ENCODE data around the gene WDSUB1.

The WDSUB1 gene

DNA sequence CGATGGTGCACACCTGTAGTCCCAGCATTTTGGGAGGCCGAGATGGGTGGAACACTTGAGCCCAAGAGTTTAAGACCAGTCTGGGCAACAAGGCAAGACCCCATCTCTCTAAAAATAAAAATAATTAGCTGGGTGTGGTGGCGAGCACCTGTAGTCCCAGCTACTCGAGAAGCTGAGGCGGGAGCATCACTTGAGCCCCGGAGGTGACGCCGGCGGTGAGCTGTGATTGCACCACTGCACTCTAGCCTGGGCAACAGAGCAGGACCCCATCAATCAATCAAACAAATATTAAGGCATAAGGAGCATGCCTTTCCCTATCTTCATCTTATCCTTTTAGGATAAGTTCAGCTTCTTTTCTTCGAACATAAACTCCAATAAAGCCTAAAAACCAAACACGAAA lies 1.1 kb downstream of the WDSUB1 start:
- H3K9me3 Mint-ChIP-seq, result no peaks in the 10 kb centered on the region
- H3K27ac Mint-ChIP-seq, result peak overlapping the region; percentile 91

GRCh38 chr2:159283529-159283928 lies 3.0 kb downstream of the WDSUB1 start:
- Mint-ChIP-seq H3K4me3 (no peak overlapping the region), H3K36me3 (ENCODE audit: low read depth) (peaks cover 27% of the 10 kb centered on the region), H3K27ac (no peak overlapping the region), H3K27me3 (no peaks in the 10 kb centered on the region), H3K9me3 (no peaks in the 10 kb centered on the region), H3K4me1 (ENCODE audit: low read depth) (peaks cover 21% of the 10 kb centered on the region)
- intact Hi-C loops (cut with micrococcal nuclease), result no loop called here

More for the DNA sequence above, 1.1 kb downstream of the WDSUB1 start:
- intact Hi-C loops (cut with micrococcal nuclease), result no loop called here
- Mint-ChIP-seq H3K27me3 (no peaks in the 10 kb centered on the region), H3K4me3 (peak overlapping the region; percentile 83), H3K36me3 (ENCODE audit: low read depth) (peaks cover 24% of the 10 kb centered on the region), H3K4me1 (ENCODE audit: low read depth) (peaks cover 26% of the 10 kb centered on the region)

- H3K4me3 Mint-ChIP-seq, result no peak overlapping the region
- peaks cover 13% of the 10 kb centered on the region for H3K4me1 Mint-ChIP-seq (ENCODE audit: low read depth)
- intact Hi-C loops (cut with micrococcal nuclease), result no loop called here
- no peaks in the 10 kb centered on the region for H3K27me3 Mint-ChIP-seq
- H3K9me3 Mint-ChIP-seq, result no peaks in the 10 kb centered on the region
- H3K36me3 Mint-ChIP-seq (ENCODE audit: low read depth), result peaks cover 26% of the 10 kb centered on the region
- H3K27ac Mint-ChIP-seq, result no peak overlapping the region
These were observed 5.5 kb downstream of the WDSUB1 start for GRCh38 chr2:159281002-159281401.

GRCh38 chr2:159279700-159280099 lies 6.8 kb downstream of the WDSUB1 start:
- Mint-ChIP-seq H3K36me3 (ENCODE audit: low read depth) (peaks cover 31% of the 10 kb centered on the region), H3K9me3 (no peaks in the 10 kb centered on the region), H3K27ac (no peak overlapping the region), H3K4me3 (no peak overlapping the region), H3K4me1 (ENCODE audit: low read depth) (peaks cover 3% of the 10 kb centered on the region), H3K27me3 (no peaks in the 10 kb centered on the region)
- intact Hi-C loops (cut with micrococcal nuclease), result no loop called here

- intact Hi-C loops (cut with micrococcal nuclease), result no loop called here
- peaks cover 46% of the 10 kb centered on the region for H3K36me3 Mint-ChIP-seq (ENCODE audit: low read depth)
- H3K9me3 Mint-ChIP-seq, result no peaks in the 10 kb centered on the region
- no peaks in the 10 kb centered on the region for H3K27me3 Mint-ChIP-seq
- H3K4me3 Mint-ChIP-seq, result no peak overlapping the region
- H3K4me1 Mint-ChIP-seq (ENCODE audit: low read depth), result no peaks in the 10 kb centered on the region
- H3K27ac Mint-ChIP-seq, result no peak overlapping the region
These were observed 11.4 kb downstream of the WDSUB1 start for GRCh38 chr2:159275111-159275510.

- Mint-ChIP-seq H3K9me3 (no peaks in the 10 kb centered on the region), H3K4me3 (no peak overlapping the region), H3K27ac (no peak overlapping the region), H3K36me3 (ENCODE audit: low read depth) (peaks cover 61% of the 10 kb centered on the region), H3K4me1 (ENCODE audit: low read depth) (peaks cover 6% of the 10 kb centered on the region), H3K27me3 (no peaks in the 10 kb centered on the region)
- intact Hi-C loops (cut with micrococcal nuclease), result no loop called here
These were observed 14.3 kb downstream of the WDSUB1 start for GRCh38 chr2:159272156-159272555.

GRCh38 chr2:159270744-159271379 lies 15.6 kb downstream of the WDSUB1 start:
- Mint-ChIP-seq H3K36me3 (ENCODE audit: low read depth) (peaks cover 72% of the 10 kb centered on the region), H3K27ac (no peak overlapping the region), H3K4me3 (no peak overlapping the region), H3K9me3 (no peaks in the 10 kb centered on the region), H3K27me3 (no peaks in the 10 kb centered on the region), H3K4me1 (ENCODE audit: low read depth) (peaks cover 6% of the 10 kb centered on the region)
- intact Hi-C loops (cut with micrococcal nuclease), result no loop called here

- no peaks in the 10 kb centered on the region for H3K27me3 Mint-ChIP-seq
- H3K9me3 Mint-ChIP-seq, result no peaks in the 10 kb centered on the region
- H3K27ac Mint-ChIP-seq, result no peak overlapping the region
- peaks cover 6% of the 10 kb centered on the region for H3K4me1 Mint-ChIP-seq (ENCODE audit: low read depth)
- intact Hi-C loops (cut with micrococcal nuclease), result no loop called here
- H3K4me3 Mint-ChIP-seq, result no peak overlapping the region
- H3K36me3 Mint-ChIP-seq (ENCODE audit: low read depth), result peaks cover 70% of the 10 kb centered on the region
These were observed 18.6 kb downstream of the WDSUB1 start for GRCh38 chr2:159267921-159268320.

DNA sequence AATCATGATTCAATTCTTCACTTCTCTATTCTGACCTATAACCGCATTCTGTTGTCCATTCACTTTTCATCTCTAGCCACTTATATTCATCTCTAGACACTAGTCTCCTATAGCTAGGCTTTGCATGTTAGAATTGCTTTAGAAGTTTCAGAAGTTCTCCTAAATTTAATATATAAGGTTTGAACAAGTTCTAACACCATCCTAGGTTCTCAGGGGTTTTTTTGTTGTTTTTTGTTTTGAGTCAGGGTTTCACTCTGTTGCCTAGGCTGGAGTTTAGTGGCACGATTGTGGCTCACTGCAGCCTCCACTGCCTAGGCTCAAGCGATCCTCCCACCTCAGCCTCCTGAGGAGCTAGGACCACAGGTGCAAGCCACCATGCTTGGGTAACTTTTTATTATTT lies 19.9 kb downstream of the WDSUB1 start:
- intact Hi-C loops (cut with micrococcal nuclease), result no loop called here
- no peaks in the 10 kb centered on the region for H3K27me3 Mint-ChIP-seq
- no peaks in the 10 kb centered on the region for H3K9me3 Mint-ChIP-seq
- no peak overlapping the region for H3K27ac Mint-ChIP-seq
- no peak overlapping the region for H3K4me3 Mint-ChIP-seq
- peaks cover 6% of the 10 kb centered on the region for H3K4me1 Mint-ChIP-seq (ENCODE audit: low read depth)
- peaks cover 73% of the 10 kb centered on the region for H3K36me3 Mint-ChIP-seq (ENCODE audit: low read depth)

GRCh38 chr2:159265171-159265576 lies 21.3 kb downstream of the WDSUB1 start:
- Mint-ChIP-seq H3K4me3 (no peak overlapping the region), H3K4me1 (ENCODE audit: low read depth) (peaks cover 6% of the 10 kb centered on the region), H3K27ac (no peak overlapping the region), H3K36me3 (ENCODE audit: low read depth) (peaks cover 59% of the 10 kb centered on the region), H3K27me3 (no peaks in the 10 kb centered on the region), H3K9me3 (no peaks in the 10 kb centered on the region)
- intact Hi-C loops (cut with micrococcal nuclease), result no loop called here

- H3K27ac Mint-ChIP-seq, result no peak overlapping the region
- H3K36me3 Mint-ChIP-seq (ENCODE audit: low read depth), result peaks cover 53% of the 10 kb centered on the region
- H3K4me3 Mint-ChIP-seq, result no peak overlapping the region
- H3K9me3 Mint-ChIP-seq, result no peaks in the 10 kb centered on the region
- intact Hi-C loops (cut with micrococcal nuclease), result no loop called here
- no peaks in the 10 kb centered on the region for H3K27me3 Mint-ChIP-seq
- no peaks in the 10 kb centered on the region for H3K4me1 Mint-ChIP-seq (ENCODE audit: low read depth)
These were observed 23.6 kb downstream of the WDSUB1 start for GRCh38 chr2:159262904-159263303.

DNA sequence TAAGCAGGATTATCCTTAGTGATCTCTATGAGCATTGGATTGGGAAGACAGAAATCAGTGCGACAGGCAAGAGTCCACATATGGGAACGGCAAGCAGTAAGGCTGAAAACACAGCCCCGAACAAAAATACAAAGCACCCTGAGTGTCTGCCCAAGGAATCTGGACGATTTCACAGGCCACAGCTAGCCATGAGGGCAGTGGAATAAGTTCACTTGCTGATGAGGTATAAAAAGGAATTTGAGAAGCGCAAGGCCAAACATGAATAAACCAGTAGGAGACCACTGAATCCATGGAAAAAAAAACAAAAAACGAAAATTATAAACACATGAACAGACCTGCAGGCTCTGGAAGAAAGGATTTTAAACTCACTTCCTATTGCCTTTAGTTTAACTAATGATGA lies 24.3 kb downstream of the WDSUB1 start:
- Mint-ChIP-seq H3K4me1 (ENCODE audit: low read depth) (no peaks in the 10 kb centered on the region), H3K36me3 (ENCODE audit: low read depth) (peaks cover 47% of the 10 kb centered on the region), H3K9me3 (no peaks in the 10 kb centered on the region), H3K27me3 (no peaks in the 10 kb centered on the region), H3K4me3 (no peak overlapping the region), H3K27ac (no peak overlapping the region)
- intact Hi-C loops (cut with micrococcal nuclease), result no loop called here

DNA sequence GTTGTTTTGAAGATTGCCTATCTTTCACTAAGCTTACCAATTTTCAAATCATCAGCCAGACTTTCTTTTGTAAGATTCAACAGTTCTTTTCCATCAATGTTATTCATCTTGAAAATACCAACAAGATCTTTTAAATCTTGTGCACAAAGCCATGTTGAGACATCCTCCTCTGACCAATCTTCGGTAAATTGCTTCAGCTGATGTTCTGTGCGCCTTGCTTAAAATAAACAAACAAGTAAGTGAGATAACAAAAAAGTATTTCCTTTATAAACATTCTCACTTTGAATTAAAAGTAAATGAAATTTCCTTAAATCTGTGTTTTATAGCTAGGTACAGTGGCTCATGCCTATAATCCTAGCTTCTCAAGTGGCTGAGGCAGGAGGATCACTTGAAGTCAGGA lies 30.3 kb downstream of the WDSUB1 start:
- no peaks in the 10 kb centered on the region for H3K27me3 Mint-ChIP-seq
- H3K4me1 Mint-ChIP-seq (ENCODE audit: low read depth), result no peaks in the 10 kb centered on the region
- H3K27ac Mint-ChIP-seq, result no peak overlapping the region
- no peak overlapping the region for H3K4me3 Mint-ChIP-seq
- peaks cover 28% of the 10 kb centered on the region for H3K36me3 Mint-ChIP-seq (ENCODE audit: low read depth)
- no peaks in the 10 kb centered on the region for H3K9me3 Mint-ChIP-seq
- intact Hi-C loops (cut with micrococcal nuclease), result no loop called here

GRCh38 chr2:159252905-159253304 lies 33.6 kb downstream of the WDSUB1 start:
- H3K9me3 Mint-ChIP-seq, result no peaks in the 10 kb centered on the region
- peaks cover 14% of the 10 kb centered on the region for H3K4me1 Mint-ChIP-seq (ENCODE audit: low read depth)
- no peak overlapping the region for H3K4me3 Mint-ChIP-seq
- no peaks in the 10 kb centered on the region for H3K27me3 Mint-ChIP-seq
- peaks cover 20% of the 10 kb centered on the region for H3K36me3 Mint-ChIP-seq (ENCODE audit: low read depth)
- intact Hi-C loops (cut with micrococcal nuclease), result no loop called here
- H3K27ac Mint-ChIP-seq, result no peak overlapping the region
